GM19463 (cell line): ENCODE data around the gene APOA4.

Experiments used
- ATAC-seq: cut with Tn5 transposase; IDR thresholded peaks from one replicate; pipeline ENCODE4 v1.9.1; 2021; ENCODE audit warnings: mild to moderate bottlenecking, moderate library complexity; ENCODE audit not compliant: unreplicated experiment

The APOA4 gene

GRCh38 chr11:116823031-116823843, at the start of gene APOA4:
Gene APOA4 (minus strand): TSS chr11:116823304. CDS start chr11:116823191, 113 bp downstream.
- no peak for ATAC-seq

- ATAC-seq, result no peak
These were observed 48.1 kb upstream of the APOA4 start for GRCh38 chr11:116871248-116871647.

GRCh38 chr11:116870054-116870453, 47.0 kb upstream of the APOA4 start:
- ATAC-seq, result no peak

- no peak for ATAC-seq
These were observed 46.5 kb upstream of the APOA4 start for GRCh38 chr11:116869610-116870009.

GRCh38 chr11:116868066-116868465, 45.0 kb upstream of the APOA4 start:
- ATAC-seq, result no peak

- ATAC-seq, result no peak
These were observed 44.5 kb upstream of the APOA4 start for GRCh38 chr11:116867619-116868018.

- ATAC-seq, result no peak
These were observed 43.8 kb upstream of the APOA4 start for GRCh38 chr11:116866804-116867455.

GRCh38 chr11:116865696-116866095, 42.6 kb upstream of the APOA4 start:
- no peak for ATAC-seq

GRCh38 chr11:116864531-116864930, 41.4 kb upstream of the APOA4 start:
- ATAC-seq, result no peak

- ATAC-seq, result no peak
These were observed 39.8 kb upstream of the APOA4 start for GRCh38 chr11:116862951-116863350.

- no peak for ATAC-seq
These were observed 39.1 kb upstream of the APOA4 start for GRCh38 chr11:116862185-116862584.

GRCh38 chr11:116861539-116861938, 38.4 kb upstream of the APOA4 start:
- ATAC-seq, result no peak

- no peak for ATAC-seq
These were observed 37.2 kb upstream of the APOA4 start for GRCh38 chr11:116860303-116860702.

GRCh38 chr11:116859175-116859574, 36.1 kb upstream of the APOA4 start:
- ATAC-seq, result no peak

- ATAC-seq, result no peak
These were observed 34.8 kb upstream of the APOA4 start for GRCh38 chr11:116857936-116858335.

- no peak for ATAC-seq
These were observed 34.2 kb upstream of the APOA4 start for GRCh38 chr11:116857316-116857715.

- no peak for ATAC-seq
These were observed 33.3 kb upstream of the APOA4 start for GRCh38 chr11:116856423-116856822.

- ATAC-seq, result no peak
These were observed 32.3 kb upstream of the APOA4 start for GRCh38 chr11:116855413-116855812.

- peak; percentile 96 for ATAC-seq
These were observed 30.5 kb upstream of the APOA4 start for GRCh38 chr11:116853461-116854073.

- ATAC-seq, result peak; percentile 46
These were observed 29.3 kb upstream of the APOA4 start for GRCh38 chr11:116852261-116853031.

- ATAC-seq, result no peak
These were observed 28.5 kb upstream of the APOA4 start for GRCh38 chr11:116851626-116852025.
